Neural progenitor cell (in vitro differentiated cells): ENCODE results near the gene IFT122. TPM values are rescaled to one million over a fixed set of nuclear protein-coding genes. Genes with fewer than 3 reads are reported as not detected.

Experiments used
- DNase-seq: peaks from one replicate; pipeline ENCODE4 v3.0.0-alpha.2; 2016; ENCODE audit warnings: low spot score
- H2AFZ ChIP-seq: fragments of 200-600 bp; sonication (generic); replicated peaks from 2 replicates; pipeline ENCODE4 v1.6.1; 2016; ENCODE audit warnings: antibody characterized with exemption
- H3F3A ChIP-seq: fragments of 200-600 bp; sonication (generic); 2 replicates; pipeline ENCODE4 v1.6.1; 2016; ENCODE audit warnings: antibody characterized with exemption, low read depth
- H3K27ac ChIP-seq: fragments of 200-600 bp; sonication (generic); 2 replicates; pipeline ENCODE4 v1.5.1; 2016; ENCODE audit warnings: mild to moderate bottlenecking
- H3K27me3 ChIP-seq: fragments of 200-600 bp; sonication (generic); 2 replicates; pipeline ENCODE4 v1.6.1; 2016; ENCODE audit warnings: mild to moderate bottlenecking, moderate library complexity
- H3K36me3 ChIP-seq: fragments of 200-600 bp; sonication (generic); 2 replicates; pipeline ENCODE4 v1.5.1; 2016
- H3K4me1 ChIP-seq: fragments of 200-600 bp; sonication (generic); 2 replicates; pipeline ENCODE4 v1.6.1; 2016; ENCODE audit warnings: mixed run types
- H3K4me2 ChIP-seq: fragments of 200-600 bp; sonication (generic); 2 replicates; pipeline ENCODE4 v1.6.1; 2016
- H3K4me3 ChIP-seq: fragments of 200-600 bp; sonication (generic); 2 replicates; pipeline ENCODE4 v1.5.1; 2016
- H3K79me2 ChIP-seq: fragments of 200-600 bp; sonication (generic); 2 replicates; pipeline ENCODE4 v1.6.1; 2016; ENCODE audit warnings: low read depth
- H3K9ac ChIP-seq: fragments of 200-600 bp; sonication (generic); 2 replicates; pipeline ENCODE4 v1.6.1; 2016
- H3K9me3 ChIP-seq: fragments of 200-600 bp; sonication (generic); 2 replicates; pipeline ENCODE4 v1.5.1; 2016; ENCODE audit warnings: low read depth
- H4K20me1 ChIP-seq: fragments of 200-600 bp; sonication (generic); 2 replicates; pipeline ENCODE4 v1.6.1; 2016; ENCODE audit warnings: low read depth
- H3K27ac Mint-ChIP-seq: 3 replicates; pipeline ENCODE4 v1.8.0; 2021; ENCODE audit warnings: mixed read lengths
- H3K27me3 Mint-ChIP-seq: 2 replicates; pipeline ENCODE4 v1.8.0; 2022; ENCODE audit warnings: low read depth, mild to moderate bottlenecking, inconsistent platforms, moderate library complexity, mixed read lengths; ENCODE audit not compliant: insufficient read depth
- H3K36me3 Mint-ChIP-seq: 3 replicates; pipeline ENCODE4 v1.8.0; 2021; ENCODE audit warnings: mixed read lengths
- H3K4me1 Mint-ChIP-seq: 3 replicates; pipeline ENCODE4 v1.8.0; 2021; ENCODE audit warnings: mixed read lengths
- H3K4me3 Mint-ChIP-seq: 3 replicates; pipeline ENCODE4 v1.8.0; 2021; ENCODE audit warnings: mild to moderate bottlenecking, moderate library complexity, mixed read lengths
- H3K9me3 Mint-ChIP-seq: 3 replicates; pipeline ENCODE4 v1.8.0; 2020; ENCODE audit warnings: mixed read lengths
- CTCF ChIP-seq: fragments of 200-600 bp; sonication (generic); IDR thresholded peaks from 2 replicates; pipeline ENCODE4 v1.5.1; 2017; ENCODE audit warnings: antibody characterized with exemption, mild to moderate bottlenecking
- EZH2 ChIP-seq: fragments of 200-600 bp; sonication (generic); IDR thresholded peaks from 2 replicates; pipeline ENCODE4 v1.6.1; 2017; ENCODE audit warnings: antibody characterized with exemption, mild to moderate bottlenecking, moderate library complexity
- EZH2phosphoT487 ChIP-seq: fragments of 200-600 bp; sonication (generic); IDR thresholded peaks from 2 replicates; pipeline ENCODE4 v1.6.1; 2017; ENCODE audit warnings: antibody characterized with exemption
- total RNA-seq: library from RNA; depleted of rRNA; stranded (reverse); fragments of >200 nt; gene quantifications from 2 replicates; pipeline ENCODE4 v1.2.3, GENCODE V29; 2015; ENCODE audit warnings: low replicate concordance

IFT122 gene
- total RNA-seq, 1 donor from 2014 or later, result 48.0 TPM

GRCh38 chr3:129535075-129535474 lies 95.1 kb downstream of the IFT122 start:
- Mint-ChIP-seq H3K4me3 (no peak overlapping the region), H3K4me1 (peaks cover 29% of the 10 kb centered on the region), H3K9me3 (peaks cover 2% of the 10 kb centered on the region), H3K36me3 (no peaks in the 10 kb centered on the region), H3K27ac (no peak overlapping the region), H3K27me3 (peaks cover 12% of the 10 kb centered on the region)
- Histone ChIP-seq H3K4me1 (peaks cover 8% of the 10 kb centered on the region), H3F3A (peaks cover 5% of the 10 kb centered on the region), H3K36me3 (no peaks in the 10 kb centered on the region), H3K4me3 (no peak overlapping the region), H4K20me1 (no peaks in the 10 kb centered on the region), H2AFZ (no peak overlapping the region), H3K27me3 (no peaks in the 10 kb centered on the region), H3K9ac (no peak overlapping the region), H3K27ac (no peak overlapping the region), H3K9me3 (no peaks in the 10 kb centered on the region), H3K79me2 (no peaks in the 10 kb centered on the region), H3K4me2 (no peak overlapping the region)
- no peak for DNase-seq
- TF ChIP-seq EZH2, result no peak
- TF ChIP-seq CTCF, result no peak
- no peak for TF ChIP-seq EZH2phosphoT487

GRCh38 chr3:129536374-129536667 lies 96.3 kb downstream of the IFT122 start:
- peaks cover 2% of the 10 kb centered on the region for H3K9me3 Mint-ChIP-seq
- Histone ChIP-seq H2AFZ (no peak overlapping the region), H3K79me2 (no peaks in the 10 kb centered on the region), H3F3A (peaks cover 5% of the 10 kb centered on the region), H4K20me1 (no peaks in the 10 kb centered on the region), H3K4me2 (no peak overlapping the region), H3K4me3 (no peak overlapping the region), H3K27ac (no peak overlapping the region), H3K36me3 (no peaks in the 10 kb centered on the region), H3K9ac (no peak overlapping the region), H3K27me3 (no peaks in the 10 kb centered on the region), H3K4me1 (no peaks in the 10 kb centered on the region), H3K9me3 (no peaks in the 10 kb centered on the region)
- DNase-seq, result no peak
- H3K4me3 Mint-ChIP-seq, result no peak overlapping the region
- H3K4me1 Mint-ChIP-seq, result peaks cover 20% of the 10 kb centered on the region
- no peak for TF ChIP-seq EZH2
- no peak for TF ChIP-seq CTCF
- no peak for TF ChIP-seq EZH2phosphoT487
- H3K27ac Mint-ChIP-seq, result no peak overlapping the region
- no peaks in the 10 kb centered on the region for H3K36me3 Mint-ChIP-seq
- H3K27me3 Mint-ChIP-seq, result peaks cover 12% of the 10 kb centered on the region

GRCh38 chr3:129536804-129537203 lies 96.8 kb downstream of the IFT122 start:
- H3K27me3 ChIP-seq, result no peaks in the 10 kb centered on the region
- peaks cover 5% of the 10 kb centered on the region for H3F3A ChIP-seq
- no peak overlapping the region for H3K9ac ChIP-seq
- Mint-ChIP-seq H3K36me3 (no peaks in the 10 kb centered on the region), H3K27ac (no peak overlapping the region), H3K9me3 (no peaks in the 10 kb centered on the region), H3K27me3 (peaks cover 12% of the 10 kb centered on the region), H3K4me3 (no peak overlapping the region), H3K4me1 (peaks cover 16% of the 10 kb centered on the region)
- no peak overlapping the region for H3K27ac ChIP-seq
- no peak for TF ChIP-seq EZH2
- H3K36me3 ChIP-seq, result no peaks in the 10 kb centered on the region
- no peaks in the 10 kb centered on the region for H3K4me1 ChIP-seq
- H2AFZ ChIP-seq, result no peak overlapping the region
- H3K9me3 ChIP-seq, result no peaks in the 10 kb centered on the region
- no peak for DNase-seq
- no peak overlapping the region for H3K4me2 ChIP-seq
- H3K4me3 ChIP-seq, result no peak overlapping the region
- no peaks in the 10 kb centered on the region for H3K79me2 ChIP-seq
- no peaks in the 10 kb centered on the region for H4K20me1 ChIP-seq

GRCh38 chr3:129539206-129539605 lies 99.2 kb downstream of the IFT122 start:
- Histone ChIP-seq H3K9me3 (no peaks in the 10 kb centered on the region), H3K4me2 (no peak overlapping the region), H3K4me1 (no peaks in the 10 kb centered on the region), H2AFZ (no peak overlapping the region), H3F3A (peaks cover 5% of the 10 kb centered on the region), H3K79me2 (no peaks in the 10 kb centered on the region), H3K27ac (no peak overlapping the region), H3K27me3 (no peaks in the 10 kb centered on the region), H3K4me3 (no peak overlapping the region), H3K9ac (no peak overlapping the region), H3K36me3 (no peaks in the 10 kb centered on the region), H4K20me1 (no peaks in the 10 kb centered on the region)
- no peak overlapping the region for H3K4me3 Mint-ChIP-seq
- H3K27ac Mint-ChIP-seq, result peak overlapping the region; percentile 65
- no peaks in the 10 kb centered on the region for H3K9me3 Mint-ChIP-seq
- TF ChIP-seq CTCF (no peak), EZH2 (no peak), EZH2phosphoT487 (no peak)
- peaks cover 11% of the 10 kb centered on the region for H3K27me3 Mint-ChIP-seq
- H3K4me1 Mint-ChIP-seq, result peaks cover 16% of the 10 kb centered on the region
- no peaks in the 10 kb centered on the region for H3K36me3 Mint-ChIP-seq
- DNase-seq, result no peak
